IMR-90 (cell line): ENCODE results near the gene CFAP73. TPM values are rescaled to one million over a fixed set of nuclear protein-coding genes. Genes with fewer than 3 reads are reported as not detected.

ENCODE experiments used
- ATAC-seq: fragments of 200-7000 bp; cut with Tn5 transposase; 2 replicates; pipeline ENCODE4 v1.9.1; 2020; ENCODE audit warnings: low read depth, mild to moderate bottlenecking, moderate library complexity
- BruUV-seq: library from RNA; stranded (reverse); fragments of 400-500 nt; replicated peaks from 2 replicates; lab custom pipeline; 2021; lab: Mats Ljungman, UMichigan
- CTCF ChIA-PET: fragments of 300-600 bp; formaldehyde crosslinking; extraction: SDS; loops from one replicate; lab custom pipeline; 2021; ENCODE audit warnings: antibody characterized with exemption; lab: Yijun Ruan, JAX
- POLR2A ChIA-PET: fragments of 300-600 bp; sonication (Branson Sonifier 250); formaldehyde crosslinking; loops from one replicate; lab custom pipeline; 2022; ENCODE audit warnings: antibody characterized with exemption; ENCODE audit not compliant: unreplicated experiment; lab: Charles Lee
- DNase-seq: peaks from one replicate; pipeline ENCODE4 v3.0.0; 2013
- H2AFZ ChIP-seq: replicated peaks from 2 replicates; pipeline ENCODE3; 2013; ENCODE audit warnings: low read length, mild to moderate bottlenecking; ENCODE audit not compliant: poor library complexity
- H2AK5ac ChIP-seq: 2 replicates; pipeline ENCODE4 v1.6.1; 2013; ENCODE audit warnings: low read depth, low read length, inconsistent platforms
- H2AK9ac ChIP-seq: replicated peaks from 2 replicates; pipeline ENCODE3; 2013; ENCODE audit warnings: mild to moderate bottlenecking, low read depth, low read length, moderate library complexity; ENCODE audit not compliant: poor library complexity
- H2BK120ac ChIP-seq: 2 replicates; pipeline ENCODE4 v1.6.1; 2013; ENCODE audit warnings: low read depth, low read length, inconsistent platforms
- H2BK15ac ChIP-seq: 3 replicates; pipeline ENCODE4 v1.6.1; 2013; ENCODE audit warnings: low read depth, low read length, inconsistent platforms
- H2BK20ac ChIP-seq: 2 replicates; pipeline ENCODE4 v1.6.1; 2013; ENCODE audit warnings: low read depth, mild to moderate bottlenecking, inconsistent platforms, low read length, moderate library complexity
- H2BK5ac ChIP-seq: 2 replicates; pipeline ENCODE4 v1.6.1; 2013; ENCODE audit warnings: mild to moderate bottlenecking, low read depth, low read length, inconsistent platforms; ENCODE audit not compliant: poor library complexity, severe bottlenecking
- H3K14ac ChIP-seq: replicated peaks from 2 replicates; pipeline ENCODE4 v1.6.1; 2013; ENCODE audit warnings: low read depth, low read length, inconsistent platforms
- H3K18ac ChIP-seq: 2 replicates; pipeline ENCODE4 v1.6.1; 2013; ENCODE audit warnings: low read depth, low read length, control low read depth
- H3K23ac ChIP-seq: 2 replicates; pipeline ENCODE4 v1.6.1; 2013; ENCODE audit warnings: low read depth, low read length, inconsistent platforms
- H3K27ac ChIP-seq: 2 replicates; pipeline ENCODE4 v1.5.1; 2013; ENCODE audit warnings: mild to moderate bottlenecking, control low read depth, low read length; ENCODE audit not compliant: insufficient read depth
- H3K27me3 ChIP-seq: 2 replicates; pipeline ENCODE4 v1.6.1; 2013; ENCODE audit warnings: low read length; ENCODE audit not compliant: control insufficient read depth, insufficient read depth
- H3K36me3 ChIP-seq: 2 replicates; pipeline ENCODE4 v1.6.1; 2013; ENCODE audit warnings: low read length, mixed read lengths; ENCODE audit not compliant: control insufficient read depth, insufficient read depth
- H3K4ac ChIP-seq: 2 replicates; pipeline ENCODE4 v1.6.1; 2013; ENCODE audit warnings: low read depth, low read length, inconsistent platforms
- H3K4me1 ChIP-seq: 2 replicates; pipeline ENCODE4 v1.6.1; 2013; ENCODE audit warnings: low read length, mixed read lengths; ENCODE audit not compliant: control insufficient read depth, insufficient read depth
- H3K4me2 ChIP-seq: 2 replicates; pipeline ENCODE4 v1.6.1; 2013; ENCODE audit warnings: low read depth, mild to moderate bottlenecking, control low read depth, low read length, moderate library complexity
- H3K4me3 ChIP-seq: 2 replicates; pipeline ENCODE4 v1.5.1; 2013; ENCODE audit warnings: low read depth, mild to moderate bottlenecking, control low read depth, low read length, moderate library complexity; ENCODE audit not compliant: insufficient read depth
- H3K56ac ChIP-seq: 2 replicates; pipeline ENCODE4 v1.6.1; 2013; ENCODE audit warnings: low read length, inconsistent platforms; ENCODE audit not compliant: insufficient read depth; ENCODE audit errors: extremely low read depth
- H3K79me1 ChIP-seq, 2 experiments: 2 replicates each; pipeline ENCODE4 v1.6.1; 2013; ENCODE audit warnings: low read length in 2 of 2, inconsistent platforms in 1 of 2, low read depth in 1 of 2
- H3K9ac ChIP-seq: 2 replicates; pipeline ENCODE4 v1.6.1; 2013; ENCODE audit warnings: low read depth, low read length, control low read depth
- H3K9me1 ChIP-seq: 2 replicates; pipeline ENCODE4 v1.6.1; 2013; ENCODE audit warnings: low read length, inconsistent platforms; ENCODE audit not compliant: insufficient read depth
- H3K9me3 ChIP-seq: 2 replicates; pipeline ENCODE4 v1.6.1; 2013; ENCODE audit warnings: low read length; ENCODE audit not compliant: control insufficient read depth, insufficient read depth
- H4K20me1 ChIP-seq: 2 replicates; pipeline ENCODE4 v1.6.1; 2013; ENCODE audit warnings: low read length, inconsistent platforms; ENCODE audit not compliant: insufficient read depth
- H4K5ac ChIP-seq: 2 replicates; pipeline ENCODE4 v1.6.1; 2013; ENCODE audit warnings: mild to moderate bottlenecking, low read depth, low read length, control low read depth
- H4K8ac ChIP-seq, 2 experiments: 2 replicates each; pipeline ENCODE4 v1.6.1; 2013; ENCODE audit warnings: low read depth in 2 of 2, low read length in 2 of 2, control low read depth in 1 of 2, inconsistent platforms in 1 of 2
- H4K91ac ChIP-seq: 2 replicates; pipeline ENCODE4 v1.6.1; 2013; ENCODE audit warnings: low read depth, low read length, inconsistent platforms; ENCODE audit not compliant: insufficient read depth
- CTCF ChIP-seq: conservative IDR thresholded peaks from 2 replicates; pipeline ENCODE4 v1.5.1; 2012; ENCODE audit warnings: mild to moderate bottlenecking, low read depth, low read length, improper control_type of control experiment
- ELK1 ChIP-seq: fragments of 150-350 bp; IDR thresholded peaks from 2 replicates; pipeline ENCODE4 v1.6.1; 2016; ENCODE audit warnings: low read depth, mild to moderate bottlenecking, low read length, moderate library complexity, borderline replicate concordance
- MAFK ChIP-seq: IDR thresholded peaks from 2 replicates; pipeline ENCODE4 v1.6.1; 2012; ENCODE audit warnings: low read depth, low read length, improper control_type of control experiment
- MAZ ChIP-seq: IDR thresholded peaks from 2 replicates; pipeline ENCODE4 v1.6.1; 2012; ENCODE audit warnings: low read depth, mild to moderate bottlenecking, low read length, improper control_type of control experiment, moderate library complexity, borderline replicate concordance
- MXI1 ChIP-seq: IDR thresholded peaks from 2 replicates; pipeline ENCODE4 v1.6.1; 2012; ENCODE audit warnings: low read depth, mild to moderate bottlenecking, low read length, moderate library complexity, borderline replicate concordance
- RFX5 ChIP-seq: IDR thresholded peaks from 2 replicates; pipeline ENCODE4 v1.8.0; 2012; ENCODE audit warnings: low read depth, mild to moderate bottlenecking, low read length, moderate library complexity
- USF2 ChIP-seq: fragments of 150-350 bp; IDR thresholded peaks from 2 replicates; pipeline ENCODE4 v1.6.1; 2017; ENCODE audit warnings: mild to moderate bottlenecking, antibody characterized with exemption, low read length, low read depth
- WGBS, 2 experiments: methylation state at CpG; one replicate each; pipeline versions ENCODE4 v1.1.5 to v1.1.7; 2013; ENCODE audit warnings: missing lambda C conversion rate in 2 of 2; ENCODE audit not compliant: insufficient read length in 1 of 2; ENCODE audit errors: extremely low coverage in 2 of 2; 5-methylcytosine and 5-hydroxymethylcytosine counted together
- dilution Hi-C: fragments of 300-500 bp; cut with HindIII; formaldehyde crosslinking; loops from one replicate; pipeline ENCODE4 v1.14.3; 2018; ENCODE audit warnings: low sequenced_read_pairs; ENCODE audit not compliant: unreplicated experiment
- in situ Hi-C: fragments of 300-500 bp; cut with MboI; formaldehyde crosslinking; loops from 3 replicates; pipeline ENCODE4 v1.14.3; 2019; ENCODE audit warnings: low sequenced_read_pairs, inconsistent platforms, mixed read lengths
- intact Hi-C: fragments of 100-400 bp; cut with micrococcal nuclease; formaldehyde crosslinking; loops from 2 replicates; pipeline ENCODE4 v1.10.0; 2022
- polyA plus RNA-seq, 3 experiments: library from polyadenylated mRNA; depleted of rRNA; stranded (reverse); fragments of >200 nt; gene quantifications; 2 replicates each; pipeline ENCODE4 v1.2.3, GENCODE V29; 2012; ENCODE audit warnings: low replicate concordance in 1 of 3
- total RNA-seq: library from RNA; depleted of rRNA; stranded (reverse); fragments of >200 nt; gene quantifications from 2 replicates; pipeline ENCODE4 v1.2.3, GENCODE V29; 2012

CFAP73 gene
- total and polyA plus RNA-seq, 2 of the 4 experiments (the other 2 are of a cell fraction) = not detected

- no peak overlapping the region for H3K23ac ChIP-seq
- in situ Hi-C loops = no loop called here
- H2AK5ac ChIP-seq = no peak overlapping the region
- no peak overlapping the region for H3K27ac ChIP-seq
- dilution Hi-C loops = no loop called here
- no peak overlapping the region for H4K91ac ChIP-seq
- H2BK15ac ChIP-seq = no peak overlapping the region
- no peak overlapping the region for H3K14ac ChIP-seq
- H3K4me3 ChIP-seq = no peak overlapping the region
- no peak overlapping the region for H3K4me2 ChIP-seq
- intact Hi-C loops = no loop called here
- no peaks in the 10 kb centered on the region for H3K9me3 ChIP-seq
- H3K56ac ChIP-seq = no peak overlapping the region
- H3K18ac ChIP-seq = no peak overlapping the region
- H3K9ac ChIP-seq = no peak overlapping the region
- CTCF ChIA-PET = no interaction called here
- H3K4me1 ChIP-seq = no peaks in the 10 kb centered on the region
- no peaks in the 10 kb centered on the region for H3K36me3 ChIP-seq
- H2AK9ac ChIP-seq = no peak overlapping the region
- BruUV-seq = no TSS peak
- POLR2A ChIA-PET = no interaction called here
- TF ChIP-seq MAZ = no peak
- no peak for TF ChIP-seq RFX5
- no peak for TF ChIP-seq ELK1
- no peak for TF ChIP-seq CTCF
- TF ChIP-seq MXI1 = no peak
- TF ChIP-seq MAFK = no peak
- TF ChIP-seq USF2 = no peak
- H2AFZ ChIP-seq = no peak overlapping the region
- no peaks in the 10 kb centered on the region for H3K79me1 ChIP-seq
- H2BK120ac ChIP-seq = no peak overlapping the region
- H3K4ac ChIP-seq = no peak overlapping the region
- peaks cover 3% of the 10 kb centered on the region for H3K27me3 ChIP-seq
- H4K20me1 ChIP-seq = no peaks in the 10 kb centered on the region
- H4K5ac ChIP-seq = no peak overlapping the region
- no peak overlapping the region for H4K8ac ChIP-seq
- ATAC-seq = no peak
- no peak overlapping the region for H2BK5ac ChIP-seq
- WGBS, 2 experiments = 0% methylated on average over 1 of the region's 6 CpGs; no CpG with 5 or more reads in 1 of the 2 experiments
- no peak overlapping the region for H2BK20ac ChIP-seq
- DNase-seq = no peak
- no peaks in the 10 kb centered on the region for H3K9me1 ChIP-seq
These were observed 16.5 kb upstream of the CFAP73 start for GRCh38 chr12:113133036-113133435.
